ENCODE results near the gene SLC4A7. TPM values are rescaled to one million over a fixed set of nuclear protein-coding genes. Genes with fewer than 3 reads are reported as not detected.

SLC4A7 gene
- total and polyA plus RNA-seq, 9 of the 15 experiments (the other 6 are each of a cell fraction or from before 2014, with no cell fraction given), result 1.7 to 13.6 (median 8.0) TPM

- TF ChIP-seq ZNF592 (IDR thresholded peaks at IDR 0.05), result no peak
- TF ChIP-seq MCM3 (IDR thresholded peaks at IDR 0.05), result no peak
- TF ChIP-seq ZNF121 (CRISPR knock-in tag; conservative IDR thresholded peaks at IDR 0.05), result no peak
- TF ChIP-seq MEIS2 (IDR thresholded peaks at IDR 0.05; ENCODE audit: partially characterized antibody), result no peak
- TF ChIP-seq MAX (CRISPR knock-in tag; IDR thresholded peaks at IDR 0.05), result no peak
- TF ChIP-seq ZNF76 (CRISPR knock-in tag; IDR thresholded peaks at IDR 0.05; ENCODE audit: borderline replicate concordance), result no peak
- TF ChIP-seq RAD21 (CRISPR knock-in tag; conservative IDR thresholded peaks at IDR 0.05 in 1 of 2, IDR thresholded peaks at IDR 0.05 in 1 of 2), result no peak
These were observed 42.6 kb upstream of the SLC4A7 start (continued) for GRCh38 chr3:27526614-27527315.
